Embryonic facial prominence (tissue), 1 donor: Measurements from ENCODE around the gene KLHL26.
A peak's percentile ranks its signal among the peaks of the same experiment; 100 is the strongest.
"Not testable (repeated sequence)": the region's sequence is repeated elsewhere in the genome, so short reads cannot be mapped to it uniquely, and the experiment has no call there.

Experiments
- DNase-seq: peaks from one replicate; pipeline ENCODE4 v3.0.0-alpha.2; 2016; ENCODE audit errors: extremely low spot score

Gene KLHL26

GRCh38 chr19:18636969-18637629, at the start of gene KLHL26:
Gene KLHL26, plus strand, starts transcription at chr19:18637028. Its CDS starts 27 bp downstream, at chr19:18637055.
- no peak for DNase-seq

- no peak for DNase-seq
These were observed 49.3 kb upstream of the KLHL26 start for GRCh38 chr19:18587561-18587960.

- no peak for DNase-seq
These were observed 48.7 kb upstream of the KLHL26 start for GRCh38 chr19:18587962-18588610.

- DNase-seq = peak; percentile 70
These were observed 48.0 kb upstream of the KLHL26 start, which contains the start of gene REX1BD for GRCh38 chr19:18588611-18589379. Gene REX1BD, plus strand, starts transcription at chr19:18588798. Its CDS starts 4 bp downstream, at chr19:18588802.

GRCh38 chr19:18589380-18590272, 47.2 kb upstream of the KLHL26 start:
- DNase-seq = peak; percentile 81

GRCh38 chr19:18590273-18591272, 46.3 kb upstream of the KLHL26 start:
- peak; percentile 75 for DNase-seq

- DNase-seq = no peak
These were observed 45.0 kb upstream of the KLHL26 start for GRCh38 chr19:18591735-18592385.

- DNase-seq = not testable (repeated sequence)
These were observed 44.1 kb upstream of the KLHL26 start for GRCh38 chr19:18592732-18593131.

- DNase-seq = no peak
These were observed 43.3 kb upstream of the KLHL26 start for GRCh38 chr19:18593367-18594095.

GRCh38 chr19:18594096-18594823, 42.6 kb upstream of the KLHL26 start:
- no peak for DNase-seq

GRCh38 chr19:18594824-18595373, 41.9 kb upstream of the KLHL26 start:
- DNase-seq = no peak

GRCh38 chr19:18595475-18595874, 41.4 kb upstream of the KLHL26 start:
- DNase-seq = no peak

GRCh38 chr19:18596752-18597157, 40.1 kb upstream of the KLHL26 start:
- no peak for DNase-seq

GRCh38 chr19:18597809-18598660, 38.8 kb upstream of the KLHL26 start:
- DNase-seq = no peak

GRCh38 chr19:18599485-18599884, 37.3 kb upstream of the KLHL26 start:
- no peak for DNase-seq

GRCh38 chr19:18600692-18601397, 36.0 kb upstream of the KLHL26 start:
- not testable (repeated sequence) for DNase-seq
